Gastroesophageal sphincter (tissue), 3 donors: ENCODE data around the gene DUOXA1.

ENCODE experiments used
- POLR2A ChIP-seq, 2 donors: fragments of 450-650 bp; IDR thresholded peaks; one replicate each; pipeline ENCODE4 v1.6.1; 2017; ENCODE audit warnings: antibody characterized with exemption in 2 of 2, mild to moderate bottlenecking in 2 of 2, moderate library complexity in 1 of 2
- POLR2AphosphoS5 ChIP-seq: sonication (generic); formaldehyde crosslinking; IDR thresholded peaks from one replicate; pipeline ENCODE4 v1.6.1; 2017; ENCODE audit warnings: antibody characterized with exemption
- TF ChIP-seq, protein P1 (sequence below), 4 experiments: fragments of 200-600 bp in 2 of 4; fragments of 450-650 bp in 2 of 4; sonication (generic) in 1 of 4; IDR thresholded peaks; one replicate each; pipeline ENCODE4 v1.5.1; 2017 to 2019; ENCODE audit warnings: antibody characterized with exemption in 4 of 4, mild to moderate bottlenecking in 2 of 4, moderate library complexity in 2 of 4

DNA sequence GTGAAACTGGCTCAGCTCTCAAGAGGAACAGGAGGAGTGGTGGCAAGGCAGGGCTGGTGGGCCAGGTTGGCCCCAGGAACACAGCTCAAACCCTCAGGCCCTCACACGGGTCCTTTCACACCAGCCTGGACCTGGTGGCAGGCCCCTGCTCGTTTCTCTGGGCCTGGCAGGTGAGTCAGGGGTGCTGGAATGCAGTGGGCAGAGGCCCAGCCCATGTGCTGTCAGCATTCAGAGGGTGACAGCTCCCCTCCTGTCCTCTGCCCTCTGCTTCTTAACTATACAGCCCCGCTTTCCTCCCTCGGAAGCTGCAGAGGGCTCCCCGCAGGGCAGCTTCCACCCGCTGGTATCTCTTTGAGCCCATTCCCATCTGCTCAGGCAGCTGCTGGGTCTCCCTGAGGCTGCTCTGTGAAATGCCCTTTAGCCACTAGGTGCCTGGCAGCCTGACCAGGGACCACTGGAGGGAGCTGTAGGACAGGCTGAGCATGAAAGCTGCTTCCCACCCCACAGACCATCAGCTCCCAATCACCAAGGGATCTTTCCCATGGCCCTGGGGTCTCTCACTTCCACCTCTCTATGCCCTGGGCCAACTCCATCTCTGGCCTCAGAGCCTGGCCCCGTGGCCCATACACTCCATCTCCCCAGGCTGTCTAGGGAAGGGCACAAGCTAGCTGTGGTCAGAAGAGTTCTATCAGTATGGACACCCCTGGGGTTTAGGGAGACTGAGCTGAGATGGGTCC, 33.3 kb upstream of the DUOXA1 start:
- TF ChIP-seq, protein P1, sequence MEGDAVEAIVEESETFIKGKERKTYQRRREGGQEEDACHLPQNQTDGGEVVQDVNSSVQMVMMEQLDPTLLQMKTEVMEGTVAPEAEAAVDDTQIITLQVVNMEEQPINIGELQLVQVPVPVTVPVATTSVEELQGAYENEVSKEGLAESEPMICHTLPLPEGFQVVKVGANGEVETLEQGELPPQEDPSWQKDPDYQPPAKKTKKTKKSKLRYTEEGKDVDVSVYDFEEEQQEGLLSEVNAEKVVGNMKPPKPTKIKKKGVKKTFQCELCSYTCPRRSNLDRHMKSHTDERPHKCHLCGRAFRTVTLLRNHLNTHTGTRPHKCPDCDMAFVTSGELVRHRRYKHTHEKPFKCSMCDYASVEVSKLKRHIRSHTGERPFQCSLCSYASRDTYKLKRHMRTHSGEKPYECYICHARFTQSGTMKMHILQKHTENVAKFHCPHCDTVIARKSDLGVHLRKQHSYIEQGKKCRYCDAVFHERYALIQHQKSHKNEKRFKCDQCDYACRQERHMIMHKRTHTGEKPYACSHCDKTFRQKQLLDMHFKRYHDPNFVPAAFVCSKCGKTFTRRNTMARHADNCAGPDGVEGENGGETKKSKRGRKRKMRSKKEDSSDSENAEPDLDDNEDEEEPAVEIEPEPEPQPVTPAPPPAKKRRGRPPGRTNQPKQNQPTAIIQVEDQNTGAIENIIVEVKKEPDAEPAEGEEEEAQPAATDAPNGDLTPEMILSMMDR (IDR thresholded peaks at IDR 0.05), result peak in 3 of 4 experiments; percentile 84 to 91 (median 89)
- no peak for TF ChIP-seq POLR2AphosphoS5
- no peak for TF ChIP-seq POLR2A (IDR thresholded peaks at IDR 0.05)
